NK-92 (cell line): ENCODE results near the gene DDIAS.
"Not testable (repeated sequence)": the region's sequence is repeated elsewhere in the genome, so short reads cannot be mapped to it uniquely, and the experiment has no call there.

Source experiments
- DNase-seq: peaks from one replicate; lab custom pipeline; 2025; ENCODE audit not compliant: unreplicated experiment; lab: John Stamatoyannopoulos, UW

DDIAS gene, protein sequence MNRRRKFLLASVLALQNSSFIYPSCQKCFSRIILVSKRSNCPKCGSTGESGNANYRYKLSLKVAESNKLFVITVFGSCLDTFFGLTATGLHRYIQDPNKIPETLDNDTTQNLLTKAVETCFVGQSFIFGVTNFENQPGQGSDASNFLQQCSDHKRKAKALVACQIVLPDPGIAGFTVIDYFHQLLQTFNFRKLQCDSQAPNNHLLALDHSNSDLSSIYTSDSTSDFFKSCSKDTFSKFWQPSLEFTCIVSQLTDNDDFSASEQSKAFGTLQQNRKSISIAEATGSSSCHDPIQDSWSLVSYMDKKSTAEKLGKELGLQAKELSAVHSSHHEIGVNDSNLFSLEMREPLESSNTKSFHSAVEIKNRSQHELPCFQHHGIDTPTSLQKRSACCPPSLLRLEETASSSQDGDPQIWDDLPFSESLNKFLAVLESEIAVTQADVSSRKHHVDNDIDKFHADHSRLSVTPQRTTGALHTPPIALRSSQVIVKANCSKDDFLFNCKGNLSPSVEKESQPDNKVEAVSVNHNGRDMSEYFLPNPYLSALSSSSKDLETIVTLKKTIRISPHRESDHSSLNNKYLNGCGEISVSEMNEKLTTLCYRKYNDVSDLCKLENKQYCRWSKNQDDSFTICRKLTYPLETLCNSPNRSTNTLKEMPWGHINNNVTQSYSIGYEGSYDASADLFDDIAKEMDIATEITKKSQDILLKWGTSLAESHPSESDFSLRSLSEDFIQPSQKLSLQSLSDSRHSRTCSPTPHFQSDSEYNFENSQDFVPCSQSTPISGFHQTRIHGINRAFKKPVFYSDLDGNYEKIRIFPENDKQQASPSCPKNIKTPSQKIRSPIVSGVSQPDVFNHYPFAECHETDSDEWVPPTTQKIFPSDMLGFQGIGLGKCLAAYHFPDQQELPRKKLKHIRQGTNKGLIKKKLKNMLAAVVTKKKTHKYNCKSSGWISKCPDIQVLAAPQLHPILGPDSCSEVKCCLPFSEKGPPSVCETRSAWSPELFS

DNA sequence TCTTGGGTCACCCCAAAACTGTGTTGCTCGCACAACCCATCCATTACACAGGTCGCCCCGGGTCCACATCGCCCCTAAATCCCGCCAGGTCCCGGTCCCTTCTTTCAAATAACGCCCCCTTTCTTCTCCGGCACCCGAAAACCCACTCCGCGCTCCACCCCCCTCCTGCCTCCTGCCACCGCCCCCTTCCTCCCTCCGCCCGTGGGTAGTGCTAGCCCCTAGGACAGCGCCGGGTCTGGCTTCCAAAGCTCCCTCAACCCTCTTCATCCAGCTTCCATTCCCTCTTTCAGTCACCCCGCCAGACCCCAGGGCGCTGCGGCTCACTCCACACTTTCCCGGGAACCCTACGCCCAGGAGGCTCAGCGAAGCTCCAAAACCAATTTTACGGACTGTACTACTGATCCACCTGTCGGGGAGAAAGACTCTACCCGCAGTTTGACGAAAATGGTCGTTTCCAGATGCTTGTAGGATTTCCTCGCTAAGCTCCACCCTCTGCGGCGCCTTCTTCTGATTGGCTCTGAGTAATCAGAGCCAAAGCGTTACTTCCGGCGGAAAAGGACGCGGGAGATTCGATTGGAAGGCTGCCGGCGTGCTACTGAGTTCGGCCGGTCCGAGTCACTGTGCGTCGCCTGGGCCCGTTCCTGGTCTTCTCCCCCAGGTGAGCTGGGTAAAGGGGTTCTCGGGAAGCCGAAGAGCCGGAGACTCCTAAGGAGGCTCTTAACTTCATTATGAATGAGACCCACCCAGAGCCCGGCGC lies at the start of gene DDIAS:
DDIAS (plus strand) TSS at position 572 of the 757 bp plus-strand sequence. CDS start 13,003 bp downstream, outside the sequence.
- peak; percentile 63 for DNase-seq

DNA sequence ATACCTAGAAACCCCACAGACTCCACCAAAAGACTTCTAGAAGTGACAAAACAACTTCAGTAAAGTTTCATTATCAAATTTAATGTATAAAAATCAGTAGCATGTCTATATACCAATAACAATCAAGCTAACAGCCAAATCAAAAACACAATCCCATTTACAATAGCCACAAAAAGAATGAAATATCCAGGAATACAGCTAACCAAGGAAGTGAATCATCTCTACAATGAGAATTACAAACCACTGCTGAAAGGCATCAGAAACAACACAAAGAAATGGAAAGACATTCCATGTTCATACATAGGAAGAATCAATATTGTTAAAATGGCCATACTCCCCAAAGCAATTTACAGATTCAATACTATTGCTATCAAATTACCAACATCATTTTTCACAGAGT lies 47.3 kb upstream of the DDIAS start:
- no peak for DNase-seq

DNA sequence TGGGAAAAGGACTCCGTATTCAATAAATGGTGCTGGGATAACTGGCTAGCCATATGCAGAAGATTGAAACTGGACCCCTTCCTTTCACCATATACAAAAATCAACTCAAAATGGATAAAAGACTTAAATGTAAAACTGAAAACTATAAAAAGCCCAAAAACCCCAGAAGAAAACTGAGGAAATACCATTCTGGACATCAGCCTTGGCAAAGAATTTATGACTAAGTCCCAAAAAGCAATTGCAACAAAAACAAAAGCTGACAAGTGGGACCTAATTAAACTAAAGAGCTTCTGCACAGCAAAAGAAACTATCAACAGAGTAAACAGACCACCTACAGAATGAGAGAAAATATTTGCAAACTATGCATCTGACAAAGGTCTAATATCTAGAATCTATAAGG lies 46.6 kb upstream of the DDIAS start:
- DNase-seq, result not testable (repeated sequence)

DNA sequence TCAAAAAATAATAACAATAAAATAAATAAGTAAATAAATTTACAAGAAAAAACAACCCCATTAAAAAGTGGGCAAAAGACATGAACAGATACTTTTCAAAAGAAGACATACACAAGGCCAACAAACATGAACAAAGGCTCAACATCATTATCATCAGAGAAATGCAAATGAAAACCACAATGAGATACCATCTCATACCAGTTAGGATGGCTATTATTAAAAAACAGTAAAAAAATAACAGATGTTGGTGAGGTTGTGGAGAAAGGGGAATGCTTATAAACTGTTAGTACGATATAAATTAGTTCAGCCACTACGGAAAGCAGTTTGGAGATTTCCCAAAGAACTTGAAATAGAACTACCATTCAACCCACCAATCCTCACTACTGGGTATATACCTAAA lies 45.9 kb upstream of the DDIAS start:
- no peak for DNase-seq

DNA sequence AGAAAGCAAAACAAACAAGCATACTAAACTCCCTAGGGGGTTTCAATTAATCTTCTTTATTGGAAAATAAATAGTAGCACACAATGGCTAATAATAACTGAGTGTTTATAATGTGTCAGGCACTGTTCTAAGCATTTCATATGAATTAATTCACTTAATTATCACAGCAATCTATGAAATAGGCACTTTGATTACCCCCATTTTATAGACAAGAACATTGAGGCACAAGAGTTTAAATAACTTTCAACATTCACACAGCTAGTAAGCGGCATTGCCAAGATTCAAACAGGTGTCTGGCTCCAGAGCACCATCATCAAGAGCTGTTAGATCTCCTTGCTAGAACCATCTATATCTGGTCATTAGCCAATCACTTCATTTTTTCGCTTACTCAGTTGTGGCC lies 44.4 kb upstream of the DDIAS start:
- no peak for DNase-seq

DNA sequence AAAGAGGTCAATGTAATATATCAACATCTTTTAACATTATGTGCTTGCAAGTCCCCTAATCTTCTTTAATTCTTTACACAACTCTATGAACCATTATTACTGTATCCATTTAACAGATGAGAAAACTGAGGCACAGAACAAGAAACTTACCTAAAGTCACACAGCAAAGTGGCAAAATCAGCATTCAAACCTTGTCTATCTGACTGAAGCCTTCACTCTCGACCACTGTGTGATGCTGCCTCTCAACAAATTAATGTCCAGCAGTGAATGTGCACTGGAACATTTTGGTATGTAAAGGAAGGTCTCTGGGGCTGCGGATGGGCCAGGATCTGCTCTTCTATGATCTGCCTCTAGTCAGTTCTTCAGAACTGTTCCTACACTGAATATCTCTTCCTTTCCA lies 43.4 kb upstream of the DDIAS start:
- DNase-seq, result no peak

DNA sequence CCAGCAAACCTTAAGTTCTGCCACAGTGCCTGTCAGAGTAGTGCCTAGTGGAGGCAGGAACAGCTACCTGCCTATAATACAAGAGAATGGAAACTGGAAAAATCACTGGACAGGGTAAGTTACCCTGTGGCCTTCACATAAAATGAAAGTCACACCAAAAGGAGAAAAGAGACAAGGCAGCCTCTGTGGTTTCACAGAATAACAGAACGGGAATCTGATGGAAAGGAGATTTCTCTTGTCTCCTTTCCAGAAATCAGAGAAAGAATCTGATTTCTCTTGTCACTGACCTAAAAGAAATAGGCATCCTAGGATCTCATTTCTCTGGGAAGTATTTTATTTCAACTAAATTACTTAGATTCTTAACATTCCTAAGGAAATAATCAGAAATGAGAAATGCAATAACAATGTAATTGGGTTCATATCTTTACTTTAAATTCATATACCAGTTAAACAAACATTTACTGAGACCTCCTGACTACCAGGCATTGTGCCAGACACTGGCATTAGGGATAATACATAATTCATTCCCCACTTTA lies 42.9 kb upstream of the DDIAS start:
- DNase-seq, result no peak

DNA sequence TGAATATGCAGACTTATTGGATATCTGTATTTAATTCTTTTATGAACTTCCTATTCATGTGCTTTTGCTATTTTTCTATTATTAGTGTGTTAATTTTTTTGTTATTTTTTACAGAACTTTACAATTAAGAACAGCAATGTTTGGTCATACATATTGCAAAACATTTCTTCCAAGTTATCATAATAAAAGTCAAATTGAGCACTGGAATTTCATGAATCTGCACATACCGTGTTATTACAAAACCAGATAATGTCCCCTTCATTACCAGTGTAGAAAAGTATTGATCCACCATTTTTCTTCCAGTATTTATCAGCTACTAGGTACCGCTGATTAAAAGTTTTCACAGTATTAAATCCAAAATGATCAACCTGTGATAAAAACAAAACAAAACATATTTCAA lies 41.8 kb upstream of the DDIAS start:
- no peak for DNase-seq

DNA sequence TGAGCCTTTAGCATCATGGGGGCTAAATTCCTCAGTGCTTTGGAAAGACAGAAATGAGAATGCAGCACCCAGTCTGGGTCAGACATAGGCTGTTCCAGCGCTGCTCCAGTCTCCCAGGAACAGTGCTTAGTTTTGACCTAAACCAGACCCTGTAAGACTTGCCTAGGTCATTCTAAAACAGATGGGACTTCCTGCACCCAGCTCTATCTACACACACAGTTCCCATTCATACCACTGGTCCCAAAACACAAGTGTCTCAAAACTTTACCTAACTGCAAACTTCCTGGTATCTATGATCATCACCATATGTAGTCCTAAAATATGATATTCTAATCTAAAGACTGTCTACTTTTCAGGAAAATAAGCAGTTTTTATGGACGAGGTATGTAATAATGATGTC lies 39.2 kb upstream of the DDIAS start:
- DNase-seq, result no peak

DNA sequence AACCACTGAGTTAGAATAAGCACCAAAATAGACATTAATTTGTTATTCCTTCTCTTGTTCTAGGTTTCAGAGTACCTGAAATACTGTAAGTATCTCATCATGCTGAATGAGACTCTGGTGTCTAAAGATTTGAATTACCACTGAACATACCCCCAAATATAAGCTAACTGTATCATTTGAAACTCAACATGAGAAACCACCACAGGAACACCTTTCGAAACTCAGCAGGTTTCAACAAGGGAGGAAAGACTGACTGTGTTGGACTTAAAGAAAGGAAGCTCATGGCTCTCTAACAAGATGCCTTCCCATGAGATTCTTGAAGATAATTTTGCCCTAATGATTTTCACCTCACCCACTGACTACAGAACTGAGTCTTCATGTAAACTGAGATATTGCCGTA lies 38.3 kb upstream of the DDIAS start:
- no peak for DNase-seq

DNA sequence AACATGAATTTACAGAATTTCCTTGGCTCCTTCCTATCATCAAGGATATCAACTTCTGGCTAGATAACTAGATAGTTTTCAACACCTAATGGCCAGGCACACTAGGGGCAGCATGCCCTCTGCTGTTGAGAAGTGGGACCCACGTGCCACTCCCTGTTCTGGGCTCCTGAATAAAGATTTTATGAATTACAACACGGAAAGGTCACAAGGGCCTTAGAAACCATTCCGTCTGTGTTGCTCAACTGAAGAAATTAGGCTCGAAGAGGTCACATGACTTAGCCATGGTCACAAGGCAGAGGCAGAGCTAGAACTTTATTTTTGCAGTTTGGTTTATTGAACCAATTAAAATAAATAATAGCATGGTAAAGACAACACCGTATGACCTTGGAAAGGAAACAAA lies 37.3 kb upstream of the DDIAS start:
- DNase-seq, result no peak

DNA sequence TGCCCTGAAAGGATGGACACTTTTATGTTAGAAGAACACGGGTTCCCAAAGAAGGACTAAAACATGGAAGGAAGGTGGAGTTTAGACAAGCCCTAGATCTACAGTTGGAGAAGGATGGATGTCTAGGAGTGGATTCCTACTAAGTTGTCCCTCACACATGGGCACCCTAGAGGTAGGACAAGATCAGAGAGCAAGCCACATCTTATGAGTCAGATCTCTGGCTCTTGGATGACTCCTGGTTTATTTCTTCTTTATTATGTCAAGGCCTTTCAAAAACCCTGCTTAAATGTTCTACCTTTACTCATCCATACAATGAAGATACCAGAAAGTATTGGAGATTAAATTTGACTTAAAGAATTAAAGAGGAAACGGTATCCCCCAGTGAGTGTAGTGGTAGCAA lies 35.7 kb upstream of the DDIAS start:
- DNase-seq, result no peak

DNA sequence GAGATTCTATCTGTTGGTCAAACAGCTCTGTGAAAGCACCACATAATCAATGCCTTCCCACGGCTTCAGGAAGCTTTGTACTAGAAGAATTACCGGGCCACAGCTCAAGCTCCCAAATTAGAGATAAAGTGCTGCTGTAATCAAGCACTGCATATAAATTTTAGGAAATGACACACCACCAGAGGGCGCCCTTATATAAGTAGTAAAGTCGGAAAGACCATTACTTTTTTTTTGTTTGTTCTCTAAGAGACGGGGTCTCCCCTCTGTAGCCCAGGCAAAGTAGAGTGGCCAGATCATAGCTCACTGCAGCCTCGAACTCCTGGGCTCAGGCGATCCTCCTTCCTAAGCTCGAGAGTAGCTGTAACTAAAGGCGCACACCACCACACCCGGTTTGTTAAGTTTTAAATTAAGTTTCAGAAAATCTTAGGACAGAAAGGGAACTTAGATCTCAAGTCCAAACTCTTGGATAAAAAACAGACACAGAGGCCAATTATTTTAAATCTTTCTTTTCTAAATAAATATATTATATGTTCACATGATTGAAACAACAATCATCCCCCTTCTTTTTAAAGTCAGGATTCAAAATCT lies 33.9 kb upstream of the DDIAS start:
- peak; percentile 15 for DNase-seq

DNA sequence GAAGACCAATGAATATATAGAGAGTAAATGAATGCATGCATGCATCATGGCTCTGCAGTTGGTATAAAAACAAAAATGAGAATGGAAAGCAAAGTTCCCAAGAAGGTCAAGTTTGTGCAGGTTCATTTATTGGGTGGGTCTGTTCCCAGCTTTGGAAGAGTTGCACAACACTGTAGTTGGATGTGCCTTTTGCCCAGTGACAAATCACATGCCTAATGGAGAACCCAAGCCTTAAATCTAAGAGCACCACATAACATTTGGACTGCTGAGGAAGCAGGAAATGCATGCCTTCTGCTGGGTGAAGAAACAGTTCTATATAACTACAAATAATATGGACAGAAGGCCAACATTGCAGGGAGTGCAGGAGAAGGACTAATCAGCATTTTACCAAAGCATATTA lies 31.9 kb upstream of the DDIAS start:
- no peak for DNase-seq

DNA sequence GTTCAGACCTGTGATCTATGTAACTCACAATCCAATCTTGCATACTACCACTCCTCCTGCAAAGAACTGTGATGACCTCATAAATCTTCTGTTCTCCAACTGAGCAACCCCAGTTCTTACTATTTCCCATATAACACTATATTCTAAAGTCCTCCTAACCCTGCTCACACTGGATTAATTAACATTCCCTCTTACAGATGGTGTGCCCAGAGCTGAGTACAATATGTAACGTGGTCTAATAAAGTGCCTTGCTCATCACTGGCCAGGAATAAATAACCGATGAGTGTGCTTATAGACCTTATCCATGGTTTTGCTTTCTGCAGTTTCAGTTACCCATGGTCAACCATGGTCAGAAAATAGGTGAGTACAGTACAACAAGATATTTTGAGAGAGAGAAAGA lies 29.9 kb upstream of the DDIAS start:
- DNase-seq, result no peak

DNA sequence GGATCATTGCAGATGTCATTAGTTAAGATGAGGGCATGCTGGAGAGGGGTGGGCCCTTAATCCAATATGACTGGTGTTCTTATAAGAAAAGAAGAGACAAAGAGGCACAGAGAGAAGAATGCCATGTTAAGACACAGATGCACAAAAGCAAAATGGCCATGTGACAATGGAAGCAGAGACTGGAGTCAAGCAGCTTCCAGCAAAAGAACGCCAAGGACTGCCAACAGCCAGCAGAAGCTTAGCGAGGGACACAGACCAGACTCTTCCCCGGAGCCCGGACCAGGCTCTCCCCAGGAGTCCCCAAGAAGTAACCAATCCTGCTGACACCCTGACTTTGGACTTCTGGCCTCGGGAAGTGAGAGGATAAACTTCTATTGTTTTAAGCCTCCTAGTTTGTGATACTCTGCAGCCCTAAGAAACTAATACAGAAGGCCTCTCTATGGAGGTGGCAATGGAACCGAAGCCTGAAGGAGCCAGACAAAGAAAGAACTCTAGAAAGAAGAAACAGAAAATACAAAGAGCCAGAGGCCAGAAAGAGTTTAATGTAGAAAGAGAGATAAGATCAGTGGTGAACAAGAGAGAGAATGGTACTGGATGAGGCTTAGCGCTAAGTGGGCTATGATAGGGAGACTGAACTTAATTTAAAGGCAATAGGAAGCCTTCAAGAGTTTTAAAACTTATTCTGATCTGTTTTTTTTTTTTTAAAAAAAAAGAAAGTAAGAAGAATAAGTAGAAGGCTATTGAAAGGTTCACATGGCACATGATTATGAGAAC lies 29.0 kb upstream of the DDIAS start:
- DNase-seq, result no peak

DNA sequence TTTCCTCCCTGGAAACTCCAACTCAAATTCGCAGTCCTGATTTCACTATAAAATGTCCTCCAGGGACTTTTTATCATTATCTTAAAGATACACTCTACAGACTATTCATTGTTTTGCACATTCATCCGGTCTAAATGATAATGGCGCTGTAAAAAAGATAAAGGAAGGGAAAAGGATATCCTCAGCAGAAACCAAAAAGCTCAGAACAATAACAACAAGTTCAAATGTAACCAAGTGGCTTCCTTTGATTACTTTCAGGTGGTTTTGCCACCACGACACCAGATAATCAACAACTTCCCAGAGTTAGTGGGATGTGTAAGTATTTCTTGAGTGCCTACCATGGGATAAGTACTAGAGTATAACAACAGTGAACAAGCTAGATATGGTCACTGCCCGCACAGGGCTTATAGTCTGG lies 27.6 kb upstream of the DDIAS start:
- DNase-seq, result no peak

DNA sequence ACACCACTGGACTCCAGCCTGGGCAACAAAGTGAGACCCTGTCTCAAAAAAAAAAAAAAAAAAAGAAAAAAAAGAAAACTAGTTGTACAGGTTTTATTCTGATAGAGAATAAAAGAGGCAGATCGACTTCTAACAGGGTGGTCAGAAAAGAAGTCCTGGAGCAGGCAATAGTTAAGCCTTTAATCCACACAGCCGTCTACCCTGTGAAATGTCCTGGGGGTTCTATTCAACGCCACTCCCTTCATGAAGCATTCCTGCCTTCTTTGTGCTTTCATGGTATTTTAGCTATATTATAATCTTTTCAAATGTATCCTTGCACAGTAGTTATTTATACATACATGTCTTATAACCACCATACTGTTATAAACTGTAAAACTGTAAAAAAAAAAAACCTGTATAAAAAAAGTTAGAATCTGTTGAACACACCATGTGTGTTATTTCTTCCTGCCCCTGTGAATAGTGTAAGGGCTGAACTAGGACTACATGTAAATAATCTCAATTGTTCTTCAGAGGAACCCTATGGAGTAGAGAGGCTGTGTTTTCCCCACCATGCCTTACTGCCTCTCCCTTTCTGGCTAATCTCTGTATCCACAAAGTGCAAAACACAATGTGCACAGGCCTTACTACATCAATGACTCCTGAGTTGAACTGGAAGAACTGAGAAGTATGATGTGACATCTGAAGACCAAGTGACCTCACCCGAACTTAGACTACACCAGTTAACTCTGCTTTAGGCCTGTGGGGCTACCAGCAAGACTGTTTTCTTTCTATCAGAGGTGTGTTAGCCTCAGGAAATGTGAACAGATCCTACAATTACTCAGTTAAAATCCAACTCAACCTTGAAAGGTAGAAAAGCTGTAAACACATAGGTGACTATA lies 26.7 kb upstream of the DDIAS start:
- DNase-seq, result no peak

DNA sequence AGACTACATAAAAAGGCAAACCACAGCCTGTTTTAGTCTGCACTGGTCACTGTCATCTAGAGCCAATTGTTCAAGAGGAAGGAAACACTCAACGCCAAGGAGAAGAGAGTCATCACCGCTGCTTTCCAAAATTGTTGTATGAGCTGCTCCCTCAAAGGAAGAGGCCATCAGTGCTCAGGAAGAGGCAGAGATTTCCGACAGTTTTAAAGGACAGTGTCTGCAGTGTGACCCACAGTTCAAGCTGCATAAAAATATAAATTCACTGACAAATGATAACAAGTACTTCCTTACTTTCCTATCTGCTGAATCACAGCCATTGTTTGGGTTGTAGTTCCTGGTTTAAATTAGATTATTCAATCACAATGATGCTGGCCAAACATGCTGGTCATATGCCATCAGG lies 17.7 kb upstream of the DDIAS start:
- no peak for DNase-seq
